ENCODE data around the gene ENSA.

The ENSA gene

GRCh38 chr1:150579945-150580642 lies 49.3 kb downstream of the ENSA start:
- DNase-seq, result no peak

- DNase-seq, result peak; percentile 96
Observed at GRCh38 chr1:150579110-150579944, 50.1 kb downstream of the ENSA start, which contains the start of gene MCL1. TSS of gene MCL1 (minus strand) at chr1:150579610. CDS start at chr1:150579530, 80 bp downstream.

GRCh38 chr1:150578272-150579109 lies 50.9 kb downstream of the ENSA start:
- DNase-seq, result peak; percentile 68

GRCh38 chr1:150577557-150578271 lies 51.7 kb downstream of the ENSA start:
- DNase-seq, result peak; percentile 63

- DNase-seq, result peak; percentile 53
Observed at GRCh38 chr1:150576794-150577556, 52.4 kb downstream of the ENSA start.

GRCh38 chr1:150576367-150576711 lies 53.1 kb downstream of the ENSA start:
- peak; percentile 31 for DNase-seq

- DNase-seq, result peak; percentile 32
Observed at GRCh38 chr1:150575518-150576366, 53.7 kb downstream of the ENSA start.

- DNase-seq, result peak; percentile 38
Observed at GRCh38 chr1:150575072-150575489, 54.3 kb downstream of the ENSA start.

GRCh38 chr1:150574260-150575071 lies 54.9 kb downstream of the ENSA start:
- peak; percentile 44 for DNase-seq

- peak; percentile 45 for DNase-seq
Observed at GRCh38 chr1:150573648-150574071, 55.8 kb downstream of the ENSA start.

- peak; percentile 55 for DNase-seq
Observed at GRCh38 chr1:150572918-150573647, 56.3 kb downstream of the ENSA start.
